SK-N-SH (cell line): ENCODE measurements around the gene FAM221B. TPM values are rescaled to one million over a fixed set of nuclear protein-coding genes. Genes with fewer than 3 reads are reported as not detected.

Experiments used
- CTCF ChIA-PET: fragments of 300-600, 350-600 bp; formaldehyde crosslinking; extraction: SDS; loops from one replicate; lab custom pipeline; 2021; lab: Yijun Ruan, JAX
- POLR2A ChIA-PET: fragments of 350-600 bp; sonication (Branson Sonifier 250); formaldehyde crosslinking; extraction: SDS; loops from one replicate; lab custom pipeline; 2020; ENCODE audit warnings: antibody characterized with exemption, inconsistent platforms; lab: Yijun Ruan, JAX
- DNase-seq: peaks from one replicate; pipeline ENCODE4 v3.0.0; 2012
- H2AFZ ChIP-seq: fragments of 200-600 bp; sonication (generic); 2 replicates; pipeline ENCODE4 v1.8.1; 2016; ENCODE audit warnings: antibody characterized with exemption, mild to moderate bottlenecking, low read depth
- H3F3A ChIP-seq: fragments of 200-600 bp; sonication (generic); replicated peaks from 2 replicates; pipeline ENCODE3; 2016; ENCODE audit warnings: antibody characterized with exemption, mild to moderate bottlenecking; ENCODE audit not compliant: insufficient read depth
- H3K27ac ChIP-seq, 2 experiments: fragments of 200-500 bp in 1 of 2; fragments of 200-600 bp in 1 of 2; sonication (Bioruptor generic) in 1 of 2; sonication (generic), shearing (Covaris generic) in 1 of 2; 2 replicates each; pipeline versions ENCODE4 v1.5.1 to v1.6.1; 2014 to 2016; ENCODE audit warnings: low read depth in 2 of 2, inconsistent platforms in 1 of 2, low read length in 1 of 2, mild to moderate bottlenecking in 1 of 2, mixed read lengths in 1 of 2
- H3K27me3 ChIP-seq: fragments of 200-600 bp; sonication (generic), shearing (Covaris generic); 2 replicates; pipeline ENCODE4 v1.6.1; 2016; ENCODE audit warnings: mixed run types; ENCODE audit not compliant: insufficient read depth
- H3K36me3 ChIP-seq, 2 experiments: fragments of 200-500 bp in 1 of 2; fragments of 200-600 bp in 1 of 2; sonication (Bioruptor generic) in 1 of 2; sonication (generic) in 1 of 2; replicated peaks in 1 of 2; 2 replicates each; pipeline versions ENCODE3 to v1.5.1; 2014 to 2016; ENCODE audit warnings: low read length in 1 of 2, mild to moderate bottlenecking in 1 of 2; ENCODE audit not compliant: insufficient read depth in 2 of 2, control insufficient read depth in 1 of 2
- H3K4me1 ChIP-seq, 2 experiments: fragments of 200-500 bp in 1 of 2; fragments of 200-600 bp in 1 of 2; sonication (Bioruptor generic) in 1 of 2; sonication (generic), shearing (Covaris generic) in 1 of 2; 2 replicates each; pipeline versions ENCODE4 v1.5.1 to v1.6.1; 2014 to 2016; ENCODE audit warnings: low read depth in 1 of 2, low read length in 1 of 2, mixed run types in 1 of 2; ENCODE audit not compliant: insufficient read depth in 2 of 2, control insufficient read depth in 1 of 2
- H3K4me2 ChIP-seq: fragments of 200-600 bp; sonication (generic), shearing (Covaris generic); 2 replicates; pipeline ENCODE4 v1.6.1; 2017; ENCODE audit warnings: mixed run types
- H3K4me3 ChIP-seq, 2 experiments: fragments of 200-500 bp in 1 of 2; fragments of 200-600 bp in 1 of 2; sonication (Bioruptor generic) in 1 of 2; sonication (generic), shearing (Covaris generic) in 1 of 2; 2 replicates each; pipeline versions ENCODE4 v1.5.1 to v1.8.1; 2014 to 2016; ENCODE audit warnings: low read depth in 2 of 2, inconsistent platforms in 1 of 2, low read length in 1 of 2, mild to moderate bottlenecking in 1 of 2, mixed read lengths in 1 of 2, moderate library complexity in 1 of 2
- H3K79me2 ChIP-seq: fragments of 200-600 bp; sonication (generic); 2 replicates; pipeline ENCODE4 v1.8.1; 2017; ENCODE audit warnings: mild to moderate bottlenecking; ENCODE audit not compliant: insufficient read depth
- H3K9ac ChIP-seq: fragments of 200-600 bp; sonication (generic); 2 replicates; pipeline ENCODE4 v1.6.1; 2017; ENCODE audit warnings: mixed run types
- H3K9me2 ChIP-seq: fragments of 200-600 bp; sonication (generic); 2 replicates; pipeline ENCODE4 v1.6.1; 2017; ENCODE audit warnings: mixed run types
- H3K9me3 ChIP-seq: fragments of 200-600 bp; sonication (generic); 2 replicates; pipeline ENCODE4 v1.6.1; 2017; ENCODE audit warnings: mixed run types, mild to moderate bottlenecking, moderate library complexity
- H4K20me1 ChIP-seq: fragments of 200-600 bp; sonication (generic); 2 replicates; pipeline ENCODE4 v1.6.1; 2017; ENCODE audit warnings: mild to moderate bottlenecking, mixed run types; ENCODE audit not compliant: insufficient read depth
- CHD2 ChIP-seq: fragments of 150-350 bp; IDR thresholded peaks from 2 replicates; pipeline ENCODE4 v1.6.1; 2018; ENCODE audit warnings: low read length; ENCODE audit not compliant: partially characterized antibody
- EP300 ChIP-seq, 2 experiments: IDR thresholded peaks; 2 replicates each; pipeline versions ENCODE4 v1.4.0 to v1.6.1; 2012; ENCODE audit warnings: borderline replicate concordance in 1 of 2, low read depth in 1 of 2, low read length in 1 of 2
- FOXJ3 ChIP-seq: sonication (generic); formaldehyde crosslinking; IDR thresholded peaks from 2 replicates; pipeline ENCODE4 v1.5.1; 2020; ENCODE audit warnings: mild to moderate bottlenecking, missing genetic modification reagents
- MAX ChIP-seq: IDR thresholded peaks from 2 replicates; pipeline ENCODE4 v1.4.0; 2012; ENCODE audit warnings: low read depth
- MEF2A ChIP-seq: IDR thresholded peaks from 2 replicates; pipeline ENCODE4 v1.4.0; 2012; ENCODE audit warnings: low read depth, borderline replicate concordance
- MXI1 ChIP-seq: IDR thresholded peaks from 2 replicates; pipeline ENCODE4 v1.6.1; 2012; ENCODE audit warnings: mild to moderate bottlenecking, low read depth, low read length, improper control_type of control experiment
- NFIC ChIP-seq: IDR thresholded peaks from 2 replicates; pipeline ENCODE4 v1.4.0; 2012; ENCODE audit warnings: borderline replicate concordance
- PBX3 ChIP-seq: IDR thresholded peaks from 2 replicates; pipeline ENCODE4; 2012
- RCOR1 ChIP-seq: fragments of 150-350 bp; IDR thresholded peaks from 2 replicates; pipeline ENCODE4 v1.6.1; 2017; ENCODE audit warnings: antibody characterized with exemption, low read length
- RFX5 ChIP-seq: IDR thresholded peaks from 2 replicates; pipeline ENCODE4 v1.6.1; 2012; ENCODE audit warnings: mild to moderate bottlenecking, improper control_type of control experiment, low read length
- SIN3A ChIP-seq: IDR thresholded peaks from 2 replicates; pipeline ENCODE4 v1.6.1; 2012; ENCODE audit warnings: low read depth, mild to moderate bottlenecking, low read length, moderate library complexity, borderline replicate concordance
- SMC3 ChIP-seq: IDR thresholded peaks from 2 replicates; pipeline ENCODE4 v1.6.1; 2012; ENCODE audit warnings: low read depth, low read length, improper control_type of control experiment
- TAF1 ChIP-seq: IDR thresholded peaks from 2 replicates; pipeline ENCODE4 v1.6.1; 2012; ENCODE audit warnings: low read depth, mild to moderate bottlenecking, low read length, moderate library complexity, borderline replicate concordance
- TCF12 ChIP-seq: IDR thresholded peaks from 2 replicates; pipeline ENCODE4 v1.4.0; 2012
- TEAD4 ChIP-seq: IDR thresholded peaks from 2 replicates; pipeline ENCODE4 v1.4.0; 2012; ENCODE audit warnings: mild to moderate bottlenecking, borderline replicate concordance; ENCODE audit not compliant: insufficient read depth
- USF1 ChIP-seq: IDR thresholded peaks from 2 replicates; pipeline ENCODE4 v1.4.0; 2012; ENCODE audit warnings: low read depth, borderline replicate concordance
- USF2 ChIP-seq: fragments of 150-350 bp; IDR thresholded peaks from 2 replicates; pipeline ENCODE4 v1.6.1; 2017; ENCODE audit warnings: antibody characterized with exemption, low read length, low read depth, borderline replicate concordance
- YY1 ChIP-seq: IDR thresholded peaks from 2 replicates; pipeline ENCODE4 v1.4.0; 2012; ENCODE audit warnings: low read depth, mild to moderate bottlenecking
- ZBTB33 ChIP-seq: IDR thresholded peaks from 2 replicates; pipeline ENCODE4 v1.4.0; 2012; ENCODE audit warnings: low read depth, borderline replicate concordance
- WGBS: methylation state at CpG from one replicate; pipeline ENCODE4 v1.1.6; 2017; ENCODE audit warnings: low lambda C conversion rate; 5-methylcytosine and 5-hydroxymethylcytosine counted together
- polyA plus RNA-seq, 3 experiments: library from polyadenylated mRNA; depleted of rRNA; stranded (reverse); fragments of >200 nt; gene quantifications; 2 replicates each; pipeline ENCODE4 v1.2.3, GENCODE V29; 2012

Gene FAM221B
- polyA plus RNA-seq, 1 of the 3 experiments (the other 2 are of a cell fraction): not detected

GRCh38 chr9:35867538-35867937 is 39.0 kb upstream of the FAM221B start:
- Histone ChIP-seq H4K20me1 (no peaks in the 10 kb centered on the region), H3K27me3 (no peaks in the 10 kb centered on the region), H3F3A (no peaks in the 10 kb centered on the region), H3K4me3 (no peak overlapping the region)
- TF ChIP-seq SIN3A: no peak
- no peak for TF ChIP-seq TEAD4
- no peak for TF ChIP-seq NFIC
- no peak for TF ChIP-seq MEF2A
- TF ChIP-seq USF1: no peak
- TF ChIP-seq CHD2: no peak
- TF ChIP-seq EP300 (IDR thresholded peaks at IDR 0.05; ENCODE audit: borderline replicate concordance in 1 of 2, low read depth in 1 of 2, low read length in 1 of 2): no peak
- no peak for TF ChIP-seq USF2
- no peak for TF ChIP-seq FOXJ3
- TF ChIP-seq TAF1: no peak
- TF ChIP-seq TCF12: no peak
- no peak for TF ChIP-seq MXI1
- TF ChIP-seq SMC3: no peak
- no peak for TF ChIP-seq MAX
- TF ChIP-seq RCOR1: no peak
- no peak for TF ChIP-seq PBX3
- no peak for TF ChIP-seq YY1
- TF ChIP-seq ZBTB33: no peak
- TF ChIP-seq RFX5: no peak
- TF ChIP-seq, all 33 proteins: peak for 0
- no peak overlapping the region for H3K27ac ChIP-seq
- H3K36me3 ChIP-seq: no peaks in the 10 kb centered on the region
- ChIA-PET POLR2A (no interaction called here), CTCF (interaction anchor here (1.9 to 2.1 kb wide), 2 partner anchors 15 to 77 kb away, joined by 8 to 9 read pairs; no protein-coding TSS in a partner anchor)
- no peaks in the 10 kb centered on the region for H3K9me2 ChIP-seq
- H3K4me1 ChIP-seq: no peaks in the 10 kb centered on the region; a peak in 1 of 4 replicates
- no peak overlapping the region for H3K4me2 ChIP-seq
- H3K9me3 ChIP-seq: no peaks in the 10 kb centered on the region
- H2AFZ ChIP-seq: no peak overlapping the region
- WGBS: 59% methylated on average over 3 of the region's 4 CpGs
- H3K79me2 ChIP-seq: no peaks in the 10 kb centered on the region
- DNase-seq: no peak
- H3K9ac ChIP-seq: no peak overlapping the region
